Central memory CD8-positive, alpha-beta T cell (primary cell): ENCODE data around the gene DBN1.

ENCODE experiments used
- ATAC-seq: fragments of 150-1000 bp; cut with Tn5 transposase; replicated peaks from 2 replicates; pipeline ENCODE4 v1.10.0; 2022; ENCODE audit warnings: mild to moderate bottlenecking, moderate FRiP score, moderate number of reproducible peaks; ENCODE audit not compliant: poor library complexity, severe bottlenecking; ENCODE audit errors: extremely low read depth
- DNase-seq, 2 donors: peaks; one replicate each; pipeline ENCODE4 v3.0.0; 2021; ENCODE audit warnings: low spot score in 2 of 2
- H3K27ac Mint-ChIP-seq: one replicate; pipeline ENCODE4 v1.8.0; 2022; ENCODE audit warnings: low read depth, mild to moderate bottlenecking, moderate library complexity, mixed read lengths
- H3K27me3 Mint-ChIP-seq: one replicate; pipeline ENCODE4 v1.8.0; 2022; ENCODE audit warnings: mixed read lengths
- H3K36me3 Mint-ChIP-seq: one replicate; pipeline ENCODE4 v1.8.0; 2022; ENCODE audit warnings: mild to moderate bottlenecking, moderate library complexity, mixed read lengths; ENCODE audit not compliant: insufficient read depth
- H3K4me1 Mint-ChIP-seq: one replicate; pipeline ENCODE4 v1.8.0; 2022; ENCODE audit warnings: mixed read lengths
- H3K4me3 Mint-ChIP-seq: one replicate; pipeline ENCODE4 v1.8.0; 2022; ENCODE audit warnings: mild to moderate bottlenecking, moderate library complexity, mixed read lengths
- H3K9me3 Mint-ChIP-seq: one replicate; pipeline ENCODE4 v1.8.0; 2022; ENCODE audit warnings: mixed read lengths

DBN1 gene

GRCh38 chr5:177432839-177433657 lies 40.4 kb downstream of the DBN1 start:
- Mint-ChIP-seq H3K4me1 (peaks cover 60% of the 10 kb centered on the region), H3K36me3 (peaks cover 80% of the 10 kb centered on the region)

GRCh38 chr5:177432143-177432838 lies 41.1 kb downstream of the DBN1 start:
- H3K27ac Mint-ChIP-seq, result peak overlapping the region; percentile 93
- peak overlapping the region; percentile 80 for H3K4me3 Mint-ChIP-seq
- no peaks in the 10 kb centered on the region for H3K9me3 Mint-ChIP-seq
- H3K36me3 Mint-ChIP-seq, result peaks cover 73% of the 10 kb centered on the region
- DNase-seq (no peak), ATAC-seq (no peak)
- peaks cover 56% of the 10 kb centered on the region for H3K4me1 Mint-ChIP-seq
- H3K27me3 Mint-ChIP-seq, result no peaks in the 10 kb centered on the region

More at GRCh38 chr5:177432839-177433657, 40.4 kb downstream of the DBN1 start:
- Mint-ChIP-seq H3K27ac (peak overlapping the region; percentile 51), H3K4me3 (peak overlapping the region; percentile 80), H3K27me3 (no peaks in the 10 kb centered on the region), H3K9me3 (no peaks in the 10 kb centered on the region)
- ATAC-seq, result no peak
- no peak for DNase-seq

GRCh38 chr5:177431317-177432142 lies 41.9 kb downstream of the DBN1 start:
- Mint-ChIP-seq H3K36me3 (peaks cover 67% of the 10 kb centered on the region), H3K4me3 (peak overlapping the region; percentile 80), H3K9me3 (no peaks in the 10 kb centered on the region), H3K27ac (peak overlapping the region; percentile 93), H3K4me1 (peaks cover 49% of the 10 kb centered on the region), H3K27me3 (no peaks in the 10 kb centered on the region)
- DNase-seq, result peak; percentile 56 to 76
- ATAC-seq, result peak; percentile 55

GRCh38 chr5:177430972-177431316 lies 42.5 kb downstream of the DBN1 start:
- Mint-ChIP-seq H3K4me3 (peak overlapping the region; percentile 80), H3K9me3 (no peaks in the 10 kb centered on the region), H3K36me3 (peaks cover 69% of the 10 kb centered on the region), H3K4me1 (peaks cover 49% of the 10 kb centered on the region), H3K27ac (peak overlapping the region; percentile 93), H3K27me3 (no peaks in the 10 kb centered on the region)
- DNase-seq, result no peak
- ATAC-seq, result no peak

- ATAC-seq, result no peak
- no peak for DNase-seq
- Mint-ChIP-seq H3K9me3 (no peaks in the 10 kb centered on the region), H3K4me3 (peak overlapping the region; percentile 80), H3K36me3 (peaks cover 69% of the 10 kb centered on the region), H3K4me1 (peaks cover 54% of the 10 kb centered on the region), H3K27me3 (no peaks in the 10 kb centered on the region), H3K27ac (peak overlapping the region; percentile 93)
These were observed 43.1 kb downstream of the DBN1 start for GRCh38 chr5:177430140-177430951.

GRCh38 chr5:177429248-177430040 lies 44.0 kb downstream of the DBN1 start:
- H3K36me3 Mint-ChIP-seq, result peaks cover 61% of the 10 kb centered on the region
- peak; percentile 5 for ATAC-seq
- peak overlapping the region; percentile 93 for H3K27ac Mint-ChIP-seq
- H3K4me3 Mint-ChIP-seq, result peak overlapping the region; percentile 80
- DNase-seq, result peak; percentile 52 to 72
- H3K9me3 Mint-ChIP-seq, result no peaks in the 10 kb centered on the region
- peaks cover 61% of the 10 kb centered on the region for H3K4me1 Mint-ChIP-seq
- H3K27me3 Mint-ChIP-seq, result no peaks in the 10 kb centered on the region

GRCh38 chr5:177428574-177429217 lies 44.7 kb downstream of the DBN1 start:
- Mint-ChIP-seq H3K9me3 (no peaks in the 10 kb centered on the region), H3K27ac (peak overlapping the region; percentile 93), H3K4me3 (peak overlapping the region; percentile 80), H3K27me3 (no peaks in the 10 kb centered on the region), H3K36me3 (peaks cover 54% of the 10 kb centered on the region), H3K4me1 (peaks cover 59% of the 10 kb centered on the region)
- DNase-seq, result no peak
- ATAC-seq, result no peak

GRCh38 chr5:177427919-177428573 lies 45.4 kb downstream of the DBN1 start:
- DNase-seq, result no peak
- no peaks in the 10 kb centered on the region for H3K9me3 Mint-ChIP-seq
- H3K4me3 Mint-ChIP-seq, result peak overlapping the region; percentile 80
- H3K27me3 Mint-ChIP-seq, result no peaks in the 10 kb centered on the region
- H3K27ac Mint-ChIP-seq, result peak overlapping the region; percentile 93
- peaks cover 59% of the 10 kb centered on the region for H3K4me1 Mint-ChIP-seq
- ATAC-seq, result no peak
- peaks cover 48% of the 10 kb centered on the region for H3K36me3 Mint-ChIP-seq

GRCh38 chr5:177427211-177427822 lies 46.1 kb downstream of the DBN1 start:
- DNase-seq, result no peak
- H3K4me1 Mint-ChIP-seq, result peaks cover 59% of the 10 kb centered on the region
- peak overlapping the region; percentile 80 for H3K4me3 Mint-ChIP-seq
- peaks cover 43% of the 10 kb centered on the region for H3K36me3 Mint-ChIP-seq
- H3K9me3 Mint-ChIP-seq, result no peaks in the 10 kb centered on the region
- no peaks in the 10 kb centered on the region for H3K27me3 Mint-ChIP-seq
- H3K27ac Mint-ChIP-seq, result peak overlapping the region; percentile 61
- ATAC-seq, result no peak

- Mint-ChIP-seq H3K36me3 (peaks cover 37% of the 10 kb centered on the region), H3K27me3 (no peaks in the 10 kb centered on the region), H3K9me3 (no peaks in the 10 kb centered on the region), H3K4me3 (peak within 1 kb of the TSS; percentile 80), H3K4me1 (peaks cover 55% of the 10 kb centered on the region), H3K27ac (peak within 1 kb of the TSS; percentile 93)
- ATAC-seq, result peak; percentile 12
- peak in 1 of 2 donors; percentile 56 for DNase-seq
These were observed 46.7 kb downstream of the DBN1 start, which contains the start of gene GRK6 for GRCh38 chr5:177426566-177427210. Gene GRK6, plus strand, starts transcription at chr5:177426676. Its CDS starts 170 bp downstream, at chr5:177426846.
